ENCODE measurements around the gene GSTT2B. TPM values are rescaled to one million over a fixed set of nuclear protein-coding genes. Genes with fewer than 3 reads are reported as not detected.

GSTT2B gene
- total and polyA plus RNA-seq, 2 donors (not counting 3 experiments of a cell fraction or from before 2014, with no cell fraction given) = 33.6 to 36.1 TPM

- Histone ChIP-seq H3K36me3 (ENCODE audit: control insufficient read depth in 2 of 2, extremely low read depth in 1 of 2, insufficient read depth in 2 of 2, low read length in 2 of 2) (no peaks in the 10 kb centered on the region), H3K4me2 (ENCODE audit: insufficient read depth, low read length) (no peak overlapping the region), H3K9me1 (replicated peaks; ENCODE audit: control insufficient read depth, extremely low read depth, insufficient read depth, low read length) (no peaks in the 10 kb centered on the region), H3K79me2 (ENCODE audit: control insufficient read depth, insufficient read depth, low read length) (no peaks in the 10 kb centered on the region), H3K27me3 (ENCODE audit: control insufficient read depth in 2 of 2, insufficient read depth in 2 of 2, low read length in 2 of 2) (no peaks in the 10 kb centered on the region), H3K4me3 (replicated peaks in 1 of 3; ENCODE audit: insufficient read depth in 1 of 3, low read depth in 1 of 3, low read length in 3 of 3) (no peak overlapping the region), H3K9ac (replicated peaks; ENCODE audit: extremely low read depth, insufficient read depth, low read length) (no peak overlapping the region), H3K27ac (ENCODE audit: insufficient read depth, low read depth, low read length) (no peak overlapping the region), H2AFZ (ENCODE audit: low read depth, low read length) (no peak overlapping the region), H3K4me1 (ENCODE audit: control insufficient read depth, extremely low read depth, insufficient read depth, low read length) (no peaks in the 10 kb centered on the region), H3K9me3 (replicated peaks; ENCODE audit: control insufficient read depth, insufficient read depth, low read length) (no peaks in the 10 kb centered on the region), H4K20me1 (replicated peaks; ENCODE audit: control insufficient read depth, extremely low read depth, insufficient read depth, low read length) (no peaks in the 10 kb centered on the region)
- FAIRE-seq (no peak), DNase-seq (ENCODE audit: low read depth, low spot score) (no peak)
- TF ChIP-seq POLR2AphosphoS5 (IDR thresholded peaks at IDR 0.05; ENCODE audit: insufficient read depth, low read depth, low read length) (no peak), POLR2A (IDR thresholded peaks at IDR 0.05; ENCODE audit: low read depth, low read length) (no peak), GATA2 (IDR thresholded peaks at IDR 0.05; ENCODE audit: insufficient read depth, insufficient read length, low read depth, low read length) (no peak), CTCF (IDR thresholded peaks at IDR 0.05; ENCODE audit: extremely low read depth in 1 of 2, insufficient read depth in 1 of 2, low read depth in 1 of 2, low read length in 2 of 2) (no peak), MYC (IDR thresholded peaks at IDR 0.05; ENCODE audit: low read depth, low read length) (no peak), EZH2 (IDR thresholded peaks at IDR 0.05; ENCODE audit: borderline replicate concordance, low read depth, low read length, severe bottlenecking) (no peak), MAX (IDR thresholded peaks at IDR 0.05; ENCODE audit: insufficient read depth, insufficient read length) (no peak), JUN (IDR thresholded peaks at IDR 0.05; ENCODE audit: borderline replicate concordance, insufficient read depth, insufficient read length, low read depth) (no peak)
- ChIA-PET POLR2A (no interaction called here), CTCF (interaction anchor here (0.5 to 1.3 kb wide), 2 partner anchors 10 to 172 kb away, joined by 3 to 4 read pairs; no protein-coding TSS in a partner anchor)
- intact Hi-C loops (cut with micrococcal nuclease) = no loop called here
- dilution Hi-C loops (cut with MboI; ENCODE audit: extremely low pct_ligation_motif_present, low sequenced_read_pairs) = no loop called here
- no TSS peak for BruUV-seq (replicated peaks)
Observed at GRCh38 chr22:24002851-24003250, 41.9 kb upstream of the GSTT2B start.
